ENCODE data around the gene PARD3B. TPM values are rescaled to one million over a fixed set of nuclear protein-coding genes. Genes with fewer than 3 reads are reported as not detected.

Gene PARD3B
- total and polyA plus RNA-seq, 2 of the 8 experiments (the other 6 are each of a cell fraction or from before 2014, with no cell fraction given), result 1.2 to 5.7 TPM

DNA sequence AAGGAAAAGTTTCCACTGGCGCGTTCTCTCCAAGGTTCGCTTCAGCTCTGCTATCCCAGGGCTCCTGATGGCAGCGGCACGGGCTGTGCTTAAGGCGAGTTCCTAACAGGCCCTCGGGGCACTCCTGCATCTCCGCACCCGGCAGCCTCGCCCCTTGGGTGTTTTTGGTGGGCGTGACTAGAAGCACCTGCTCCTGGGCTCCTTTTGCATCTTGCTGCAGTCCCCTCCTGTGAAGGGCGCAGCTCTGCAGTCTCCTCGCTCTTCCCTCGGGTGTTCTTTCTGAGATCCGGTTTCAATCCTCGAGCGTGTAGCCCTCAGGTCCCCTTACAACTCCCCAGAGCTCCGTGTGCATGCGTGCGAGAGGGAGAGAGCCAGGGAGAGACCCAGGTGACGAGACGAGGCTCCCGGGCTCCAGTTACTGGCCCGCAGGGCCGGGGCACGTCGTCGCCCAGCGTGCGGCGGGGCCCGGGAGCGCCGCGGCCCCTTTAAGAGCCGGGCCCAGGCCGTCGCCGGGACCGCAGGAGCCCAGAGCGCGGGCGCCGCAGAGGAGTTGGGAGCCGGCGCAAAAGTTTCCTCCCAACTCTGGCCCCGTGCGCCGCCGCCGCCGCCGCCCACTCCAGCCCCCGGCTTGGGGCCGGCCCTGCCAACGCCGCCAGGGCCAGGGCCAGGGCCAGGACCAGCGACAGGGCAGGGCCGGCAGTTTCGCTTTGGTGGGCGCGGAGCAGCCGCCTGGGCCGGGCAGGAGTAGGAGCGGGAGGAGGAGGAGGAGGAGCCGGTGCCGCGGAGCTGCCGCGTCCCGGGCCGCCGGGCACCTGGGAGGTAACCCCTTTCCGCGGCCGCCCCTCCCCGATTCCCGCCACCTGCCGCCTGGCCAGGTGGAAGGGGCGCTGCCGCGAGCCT is at the start of gene PARD3B (continued):
- no peak for TF ChIP-seq CHD7 (IDR thresholded peaks at IDR 0.05; ENCODE audit: insufficient replicate concordance, low read length)
- TF ChIP-seq SIRT6 (IDR thresholded peaks at IDR 0.05; ENCODE audit: low read length), result no peak
- TF ChIP-seq ZNF274 (IDR thresholded peaks at IDR 0.05; ENCODE audit: borderline replicate concordance, extremely low read depth, low read length), result no peak
- no peak for TF ChIP-seq RAD21 (IDR thresholded peaks at IDR 0.05 in 1 of 2, conservative IDR thresholded peaks at IDR 0.05 in 1 of 2; ENCODE audit: low read depth in 2 of 2, low read length in 2 of 2)
- TF ChIP-seq RBBP5 (IDR thresholded peaks at IDR 0.05; ENCODE audit: borderline replicate concordance, low read depth, low read length), result no peak
- 0 out of 2 replicates have a peak, but pooled peaks have one; percentile 31 for TF ChIP-seq TBP (IDR thresholded peaks at IDR 0.05; ENCODE audit: low read depth, low read length)
- no peak for TF ChIP-seq POLR2AphosphoS5 (IDR thresholded peaks at IDR 0.05; ENCODE audit: low read depth, low read length)
- TF ChIP-seq HDAC6 (IDR thresholded peaks at IDR 0.05; ENCODE audit: low read depth, low read length), result no peak
- TF ChIP-seq SP1 (IDR thresholded peaks at IDR 0.05; ENCODE audit: low read depth, low read length), result no peak
- no peak for TF ChIP-seq SP4 (IDR thresholded peaks at IDR 0.05; ENCODE audit: low read length)

Data from H1 (cell line).